Measurements from ENCODE around the gene TSPAN9. TPM values are rescaled to one million over a fixed set of nuclear protein-coding genes. Genes with fewer than 3 reads are reported as not detected.

TSPAN9 gene
- total RNA-seq, 1 donor from 2014 or later: 5.0 TPM

- FAIRE-seq (no peak), DNase-seq (ENCODE audit: low read depth) (no peak)
- Histone ChIP-seq H3K27me3 (ENCODE audit: control insufficient read depth, insufficient read depth, low read length) (peaks cover 10% of the 10 kb centered on the region), H3K36me3 (ENCODE audit: control insufficient read depth, insufficient read depth, low read length) (no peaks in the 10 kb centered on the region), H3K4me3 (ENCODE audit: low read depth, low read length) (no peak overlapping the region)
- TF ChIP-seq CTCF (IDR thresholded peaks at IDR 0.05; ENCODE audit: insufficient read depth, low read length, severe bottlenecking): no peak
These were observed 243.8 kb downstream of the TSPAN9 start for GRCh38 chr12:3320881-3321509.

- H3K27me3 ChIP-seq (ENCODE audit: control insufficient read depth, insufficient read depth, low read length): peaks cover 12% of the 10 kb centered on the region
- H3K4me3 ChIP-seq (ENCODE audit: low read depth, low read length): no peak overlapping the region
- FAIRE-seq: no peak
- H3K36me3 ChIP-seq (ENCODE audit: control insufficient read depth, insufficient read depth, low read length): no peaks in the 10 kb centered on the region
- no peak for TF ChIP-seq CTCF (IDR thresholded peaks at IDR 0.05; ENCODE audit: insufficient read depth, low read length, severe bottlenecking)
- no peak for DNase-seq (ENCODE audit: low read depth)
These were observed 244.7 kb downstream of the TSPAN9 start for GRCh38 chr12:3321881-3322280.

GRCh38 chr12:3323002-3323685 lies 246.0 kb downstream of the TSPAN9 start:
- TF ChIP-seq CTCF (IDR thresholded peaks at IDR 0.05; ENCODE audit: insufficient read depth, low read length, severe bottlenecking): no peak

GRCh38 chr12:3325736-3326135 lies 248.6 kb downstream of the TSPAN9 start:
- DNase-seq (ENCODE audit: low read depth) (no peak), FAIRE-seq (no peak)
- Histone ChIP-seq H3K4me3 (ENCODE audit: low read depth, low read length) (no peak overlapping the region), H3K36me3 (ENCODE audit: control insufficient read depth, insufficient read depth, low read length) (no peaks in the 10 kb centered on the region), H3K27me3 (ENCODE audit: control insufficient read depth, insufficient read depth, low read length) (peaks cover 1% of the 10 kb centered on the region)
- TF ChIP-seq CTCF (IDR thresholded peaks at IDR 0.05; ENCODE audit: insufficient read depth, low read length, severe bottlenecking): no peak

More at GRCh38 chr12:3323002-3323685, 246.0 kb downstream of the TSPAN9 start:
- FAIRE-seq (peak; percentile 47), DNase-seq (ENCODE audit: low read depth) (no peak)
- no peak overlapping the region for H3K4me3 ChIP-seq (ENCODE audit: low read depth, low read length)
- H3K27me3 ChIP-seq (ENCODE audit: control insufficient read depth, insufficient read depth, low read length): peaks cover 12% of the 10 kb centered on the region
- H3K36me3 ChIP-seq (ENCODE audit: control insufficient read depth, insufficient read depth, low read length): no peaks in the 10 kb centered on the region

- TF ChIP-seq CTCF (IDR thresholded peaks at IDR 0.05; ENCODE audit: insufficient read depth, low read length, severe bottlenecking): no peak
- peaks cover 1% of the 10 kb centered on the region for H3K27me3 ChIP-seq (ENCODE audit: control insufficient read depth, insufficient read depth, low read length)
- H3K36me3 ChIP-seq (ENCODE audit: control insufficient read depth, insufficient read depth, low read length): no peaks in the 10 kb centered on the region
- DNase-seq (ENCODE audit: low read depth) (no peak), FAIRE-seq (no peak)
- H3K4me3 ChIP-seq (ENCODE audit: low read depth, low read length): no peak overlapping the region
These were observed 249.1 kb downstream of the TSPAN9 start for GRCh38 chr12:3326156-3326849.
